Amygdala (tissue), 56 donors: ENCODE results near the gene ATP2C2.

Experiments
- DNase-seq, 56 donors: peaks; one replicate each; lab custom pipeline; 2025; lab: John Stamatoyannopoulos, UW

Gene ATP2C2

GRCh38 chr16:84485255-84486010 lies 117.1 kb downstream of the ATP2C2 start:
- no peak for DNase-seq

GRCh38 chr16:84486126-84486525 lies 117.8 kb downstream of the ATP2C2 start:
- DNase-seq, result no peak

GRCh38 chr16:84486551-84487235 lies 118.4 kb downstream of the ATP2C2 start:
- DNase-seq, result no peak

GRCh38 chr16:84487358-84487757 lies 119.0 kb downstream of the ATP2C2 start:
- no peak for DNase-seq

- DNase-seq, result no peak
These were observed 120.8 kb downstream of the ATP2C2 start for GRCh38 chr16:84489131-84489530.

GRCh38 chr16:84495506-84495905 lies 127.2 kb downstream of the ATP2C2 start:
- DNase-seq, result no peak

- no peak for DNase-seq
These were observed 128.7 kb downstream of the ATP2C2 start for GRCh38 chr16:84496991-84497390.

GRCh38 chr16:84497418-84498222 lies 129.3 kb downstream of the ATP2C2 start:
- DNase-seq, result no peak

GRCh38 chr16:84498223-84498610 lies 129.9 kb downstream of the ATP2C2 start:
- DNase-seq, result no peak

GRCh38 chr16:84498859-84499620 lies 130.7 kb downstream of the ATP2C2 start:
- no peak for DNase-seq

- no peak for DNase-seq
These were observed 131.3 kb downstream of the ATP2C2 start for GRCh38 chr16:84499638-84500037.

GRCh38 chr16:84500531-84500930 lies 132.2 kb downstream of the ATP2C2 start:
- DNase-seq, result no peak

- no peak for DNase-seq
These were observed 132.9 kb downstream of the ATP2C2 start for GRCh38 chr16:84501077-84501735.

GRCh38 chr16:84502075-84502474 lies 133.7 kb downstream of the ATP2C2 start:
- no peak for DNase-seq

- no peak for DNase-seq
These were observed 134.2 kb downstream of the ATP2C2 start for GRCh38 chr16:84502581-84502980.

GRCh38 chr16:84503751-84504395 lies 135.5 kb downstream of the ATP2C2 start:
- DNase-seq, result peak in 1 of 56 donors; percentile 74

GRCh38 chr16:84504420-84505248 lies 136.3 kb downstream of the ATP2C2 start, which contains the start of gene MEAK7:
MEAK7 (minus strand) TSS chr16:84504659; CDS start chr16:84498086, 6,573 bp downstream.
- DNase-seq, result peak; percentile 78 to 99 (median 97)
